HG02840 (cell line): ENCODE measurements around the gene EFCAB11.
A peak's percentile ranks its signal among the peaks of the same experiment; 100 is the strongest.

Experiments
- ATAC-seq: cut with Tn5 transposase; IDR thresholded peaks from one replicate; pipeline ENCODE4 v1.9.1; 2021; ENCODE audit warnings: mild to moderate bottlenecking, moderate library complexity, moderate number of reproducible peaks; ENCODE audit not compliant: unreplicated experiment, low FRiP score

The EFCAB11 gene

GRCh38 chr14:89954070-89955021 lies at the start of gene EFCAB11:
Gene EFCAB11 (minus strand): TSS chr14:89954730. CDS start chr14:89954660, 70 bp downstream.
- ATAC-seq = peak; percentile 87

- no peak for ATAC-seq
Observed at GRCh38 chr14:90003526-90004307, 49.2 kb upstream of the EFCAB11 start.

- no peak for ATAC-seq
Observed at GRCh38 chr14:90000935-90001334, 46.4 kb upstream of the EFCAB11 start.

GRCh38 chr14:89996963-89997362 lies 42.4 kb upstream of the EFCAB11 start:
- ATAC-seq = no peak

GRCh38 chr14:89992273-89992672 lies 37.7 kb upstream of the EFCAB11 start:
- ATAC-seq = no peak

GRCh38 chr14:89990623-89991275 lies 36.2 kb upstream of the EFCAB11 start:
- ATAC-seq = no peak

GRCh38 chr14:89990218-89990617 lies 35.7 kb upstream of the EFCAB11 start:
- no peak for ATAC-seq

GRCh38 chr14:89988787-89989186 lies 34.3 kb upstream of the EFCAB11 start:
- no peak for ATAC-seq

- ATAC-seq = no peak
Observed at GRCh38 chr14:89987161-89987475, 32.6 kb upstream of the EFCAB11 start.

GRCh38 chr14:89986462-89987160 lies 32.1 kb upstream of the EFCAB11 start:
- no peak for ATAC-seq

- ATAC-seq = no peak
Observed at GRCh38 chr14:89983375-89983774, 28.8 kb upstream of the EFCAB11 start.

GRCh38 chr14:89978656-89979055 lies 24.1 kb upstream of the EFCAB11 start:
- no peak for ATAC-seq

GRCh38 chr14:89977668-89978067 lies 23.1 kb upstream of the EFCAB11 start:
- no peak for ATAC-seq

GRCh38 chr14:89973234-89973823 lies 18.8 kb upstream of the EFCAB11 start:
- no peak for ATAC-seq

- no peak for ATAC-seq
Observed at GRCh38 chr14:89965839-89966238, 11.3 kb upstream of the EFCAB11 start.

- ATAC-seq = no peak
Observed at GRCh38 chr14:89963288-89963978, 8.9 kb upstream of the EFCAB11 start.

GRCh38 chr14:89960914-89961313 lies 6.4 kb upstream of the EFCAB11 start:
- no peak for ATAC-seq

- ATAC-seq = no peak
Observed at GRCh38 chr14:89959853-89960445, 5.4 kb upstream of the EFCAB11 start.

- no peak for ATAC-seq
Observed at GRCh38 chr14:89958966-89959365, 4.4 kb upstream of the EFCAB11 start.
